Spleen (tissue), 7 donors: ENCODE measurements around the gene CASQ1.

Source experiments
- CTCF ChIP-seq, 11 experiments: fragments of 200-600 bp in 7 of 11; fragments of 450-650 bp in 4 of 11; sonication (generic) in 4 of 11; IDR thresholded peaks in 8 of 11; conservative IDR thresholded peaks in 3 of 11; 1 replicate in 7 of 11; 2 replicates in 4 of 11; pipeline versions ENCODE4 v1.4.0 to v1.8.0; 2016 to 2021; ENCODE audit warnings: antibody characterized with exemption in 11 of 11, inconsistent platforms in 4 of 11, mild to moderate bottlenecking in 1 of 11
- POLR2AphosphoS5 ChIP-seq, 3 donors: sonication (generic); formaldehyde crosslinking; IDR thresholded peaks; one replicate each; pipeline ENCODE4 v1.5.1; 2017; ENCODE audit warnings: antibody characterized with exemption in 3 of 3
- donor health status: DM: no; HTN: no; CAD: no; lungs with moderate emphysema.
- donor health status: DM: no; HTN: no; CAD: no.
- donor health status: DM: no; HTN: no; CAD: no.

GRCh38 chr1:160219062-160219929 lies 28.9 kb downstream of the CASQ1 start:
- TF ChIP-seq POLR2AphosphoS5 (IDR thresholded peaks at IDR 0.05) (no peak), CTCF (IDR thresholded peaks at IDR 0.05 in 8 of 11, conservative IDR thresholded peaks at IDR 0.05 in 3 of 11) (peak in 9 of 11 experiments; percentile 10 to 67 (median 56))
